ENCODE results near the gene SEMA4D.

Gene SEMA4D

DNA sequence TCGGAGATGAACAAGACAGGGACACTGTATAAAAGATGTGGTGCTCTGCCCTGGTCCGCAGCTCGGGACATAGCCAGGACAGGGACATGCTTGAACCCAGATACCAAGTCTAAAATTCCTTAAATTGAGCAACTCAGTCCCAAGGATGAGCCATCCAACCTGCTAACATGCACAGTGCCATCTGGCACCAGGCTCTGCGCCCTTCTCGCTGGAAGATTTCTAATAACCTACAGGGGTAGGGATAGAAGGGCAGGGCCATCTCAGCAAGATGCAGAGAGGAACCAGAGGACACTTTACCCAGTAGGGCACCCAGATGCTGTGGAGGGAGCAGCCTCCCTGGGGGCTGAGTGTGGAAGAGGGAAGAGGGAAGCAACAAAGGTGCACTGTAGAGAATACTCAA is 60.1 kb downstream of the SEMA4D start:
- TF ChIP-seq MAX (IDR thresholded peaks at IDR 0.05; ENCODE audit: low read depth, low read length) (no peak), POLR2A (IDR thresholded peaks at IDR 0.05; ENCODE audit: extremely low read depth, insufficient read length) (no peak), MYC (IDR thresholded peaks at IDR 0.05; ENCODE audit: low read depth, low read length) (no peak)
- TF ChIP-seq, protein P1, sequence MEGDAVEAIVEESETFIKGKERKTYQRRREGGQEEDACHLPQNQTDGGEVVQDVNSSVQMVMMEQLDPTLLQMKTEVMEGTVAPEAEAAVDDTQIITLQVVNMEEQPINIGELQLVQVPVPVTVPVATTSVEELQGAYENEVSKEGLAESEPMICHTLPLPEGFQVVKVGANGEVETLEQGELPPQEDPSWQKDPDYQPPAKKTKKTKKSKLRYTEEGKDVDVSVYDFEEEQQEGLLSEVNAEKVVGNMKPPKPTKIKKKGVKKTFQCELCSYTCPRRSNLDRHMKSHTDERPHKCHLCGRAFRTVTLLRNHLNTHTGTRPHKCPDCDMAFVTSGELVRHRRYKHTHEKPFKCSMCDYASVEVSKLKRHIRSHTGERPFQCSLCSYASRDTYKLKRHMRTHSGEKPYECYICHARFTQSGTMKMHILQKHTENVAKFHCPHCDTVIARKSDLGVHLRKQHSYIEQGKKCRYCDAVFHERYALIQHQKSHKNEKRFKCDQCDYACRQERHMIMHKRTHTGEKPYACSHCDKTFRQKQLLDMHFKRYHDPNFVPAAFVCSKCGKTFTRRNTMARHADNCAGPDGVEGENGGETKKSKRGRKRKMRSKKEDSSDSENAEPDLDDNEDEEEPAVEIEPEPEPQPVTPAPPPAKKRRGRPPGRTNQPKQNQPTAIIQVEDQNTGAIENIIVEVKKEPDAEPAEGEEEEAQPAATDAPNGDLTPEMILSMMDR (IDR thresholded peaks at IDR 0.05; ENCODE audit: low read depth, low read length) = no peak
- peak; percentile 64 for DNase-seq (ENCODE audit: low read depth)
- H3K4me3 ChIP-seq (ENCODE audit: low read depth, low read length) = no peak overlapping the region

DNA sequence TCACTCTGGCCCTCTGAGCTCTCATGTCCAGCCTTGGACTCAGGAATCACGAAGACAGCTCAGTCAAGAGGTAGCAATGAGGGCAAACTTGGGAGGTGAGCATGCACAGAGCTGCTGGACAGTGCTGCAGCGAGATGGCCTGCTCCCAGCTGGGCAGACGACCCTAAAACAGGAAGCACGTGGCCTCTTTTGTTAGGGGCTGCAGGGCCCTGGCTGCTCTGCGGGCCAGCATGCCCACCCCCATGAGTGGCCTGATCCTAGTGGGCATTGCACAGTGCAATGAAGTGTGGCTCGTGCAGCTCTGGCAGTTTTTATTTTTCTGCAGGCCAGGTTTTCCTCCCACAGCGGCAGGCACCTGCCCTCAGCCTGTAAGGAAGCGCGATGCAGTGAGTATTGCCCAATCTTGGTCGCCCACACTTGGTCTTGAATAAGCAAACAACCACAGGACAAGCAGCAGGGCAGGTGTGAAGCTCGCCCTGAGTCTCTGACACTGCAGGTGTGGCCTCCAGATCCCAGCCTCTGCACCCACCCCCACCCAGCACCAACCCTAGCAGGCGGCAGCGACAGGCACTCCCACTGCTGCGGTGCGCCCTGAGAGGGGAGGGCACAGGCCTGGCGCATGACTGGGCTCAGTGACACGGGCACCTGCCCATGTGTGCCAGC is 60.8 kb downstream of the SEMA4D start:
- peak; percentile 75 for TF ChIP-seq MAX (IDR thresholded peaks at IDR 0.05; ENCODE audit: low read depth, low read length)
- peak; percentile 78 for TF ChIP-seq MYC (IDR thresholded peaks at IDR 0.05; ENCODE audit: low read depth, low read length)
- TF ChIP-seq, protein P1 (IDR thresholded peaks at IDR 0.05; ENCODE audit: low read depth, low read length) = no peak
- TF ChIP-seq POLR2A (IDR thresholded peaks at IDR 0.05; ENCODE audit: extremely low read depth, insufficient read length) = no peak
- no peak overlapping the region for H3K4me3 ChIP-seq (ENCODE audit: low read depth, low read length)
- DNase-seq (ENCODE audit: low read depth) = peak; percentile 84

- H3K4me3 ChIP-seq (ENCODE audit: low read depth, low read length) = no peak overlapping the region
- TF ChIP-seq MAX (IDR thresholded peaks at IDR 0.05; ENCODE audit: low read depth, low read length) = no peak
- TF ChIP-seq POLR2A (IDR thresholded peaks at IDR 0.05; ENCODE audit: extremely low read depth, insufficient read length) = no peak
- TF ChIP-seq, protein P1 (IDR thresholded peaks at IDR 0.05; ENCODE audit: low read depth, low read length) = no peak
- TF ChIP-seq MYC (IDR thresholded peaks at IDR 0.05; ENCODE audit: low read depth, low read length) = no peak
- DNase-seq (ENCODE audit: low read depth) = no peak
These were observed 61.6 kb downstream of the SEMA4D start for GRCh38 chr9:89436326-89436725.

DNA sequence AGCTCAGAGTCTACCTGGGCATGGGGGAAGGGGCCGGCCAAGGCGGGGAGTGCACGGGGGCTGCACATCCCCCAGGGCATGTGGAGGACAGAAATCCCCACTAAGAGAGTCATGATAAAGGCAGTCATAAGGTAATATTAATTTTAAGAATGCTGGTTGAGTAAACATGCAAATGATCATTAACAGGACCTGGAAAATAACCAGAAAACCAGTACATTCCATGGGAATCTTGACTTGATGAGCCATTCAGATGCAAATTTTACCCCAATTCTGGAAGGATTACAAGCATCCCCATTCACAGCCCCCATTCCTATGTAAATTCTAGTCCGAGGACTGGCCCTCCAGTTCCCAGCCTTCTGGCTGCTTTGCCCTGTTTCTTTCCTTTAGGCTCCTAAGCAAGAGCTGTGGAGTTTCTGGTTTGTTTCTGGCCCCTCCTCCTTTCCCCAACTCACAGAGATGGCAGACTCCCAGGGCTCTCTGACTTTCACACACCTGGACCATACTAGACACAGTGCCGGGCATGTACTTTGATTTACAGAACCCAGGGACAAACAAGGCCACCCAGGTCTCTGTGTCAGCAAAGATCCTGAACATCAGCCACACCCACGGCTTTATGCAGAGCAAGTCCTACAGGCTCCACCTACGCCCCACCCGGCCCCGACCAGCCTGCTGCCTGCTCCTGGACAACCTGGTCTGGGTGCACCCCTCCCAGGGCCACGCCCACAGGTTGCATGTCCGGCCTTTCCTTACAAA is 62.7 kb downstream of the SEMA4D start:
- no peak for DNase-seq (ENCODE audit: low read depth)
- no peak overlapping the region for H3K4me3 ChIP-seq (ENCODE audit: low read depth, low read length)
- TF ChIP-seq, protein P1 (IDR thresholded peaks at IDR 0.05; ENCODE audit: low read depth, low read length) = no peak
- TF ChIP-seq MYC (IDR thresholded peaks at IDR 0.05; ENCODE audit: low read depth, low read length) (no peak), MAX (IDR thresholded peaks at IDR 0.05; ENCODE audit: low read depth, low read length) (no peak), POLR2A (IDR thresholded peaks at IDR 0.05; ENCODE audit: extremely low read depth, insufficient read length) (no peak)

- H3K4me3 ChIP-seq (ENCODE audit: low read depth, low read length) = no peak overlapping the region
- TF ChIP-seq MAX (IDR thresholded peaks at IDR 0.05; ENCODE audit: low read depth, low read length) = no peak
- no peak for TF ChIP-seq MYC (IDR thresholded peaks at IDR 0.05; ENCODE audit: low read depth, low read length)
- no peak for TF ChIP-seq POLR2A (IDR thresholded peaks at IDR 0.05; ENCODE audit: extremely low read depth, insufficient read length)
- DNase-seq (ENCODE audit: low read depth) = no peak
These were observed 63.3 kb downstream of the SEMA4D start for GRCh38 chr9:89434636-89435035.

GRCh38 chr9:89433826-89434225 is 64.1 kb downstream of the SEMA4D start:
- no peak for TF ChIP-seq MYC (IDR thresholded peaks at IDR 0.05; ENCODE audit: low read depth, low read length)
- no peak for TF ChIP-seq MAX (IDR thresholded peaks at IDR 0.05; ENCODE audit: low read depth, low read length)
- TF ChIP-seq POLR2A (IDR thresholded peaks at IDR 0.05; ENCODE audit: extremely low read depth, insufficient read length) = no peak
- TF ChIP-seq, protein P1 (IDR thresholded peaks at IDR 0.05; ENCODE audit: low read depth, low read length) = no peak
- DNase-seq (ENCODE audit: low read depth) = no peak
- no peak overlapping the region for H3K4me3 ChIP-seq (ENCODE audit: low read depth, low read length)

Data from NB4 (cell line).